ENCODE results near the gene SECTM1. TPM values are rescaled to one million over a fixed set of nuclear protein-coding genes. Genes with fewer than 3 reads are reported as not detected.
"Not testable (repeated sequence)": the region's sequence is repeated elsewhere in the genome, so short reads cannot be mapped to it uniquely, and the experiment has no call there.

The SECTM1 gene
- total RNA-seq (2014; rRNA removed; shearing (Covaris generic)): 0.24 TPM in 1 of 2 replicates, not detected in the other
- polyA plus RNA-seq (2015; cell fraction: cytosol; rRNA removed): not detected in 2 replicates
- polyA plus RNA-seq (2015; cell fraction: nucleus; rRNA removed): not detected in 2 replicates

- DNase-seq (ENCODE audit: low read depth): no peak
Observed at GRCh38 chr17:82333279-82334171, at the start of gene SECTM1. Gene SECTM1, minus strand, starts transcription at chr17:82333766. Its CDS starts 6,526 bp downstream, at chr17:82327240.

- DNase-seq (ENCODE audit: low read depth): no peak
Observed at GRCh38 chr17:82382933-82383255, 49.3 kb upstream of the SECTM1 start.

GRCh38 chr17:82382220-82382932 lies 48.8 kb upstream of the SECTM1 start:
- not testable (repeated sequence) for DNase-seq (ENCODE audit: low read depth)

GRCh38 chr17:82381703-82382009 lies 48.1 kb upstream of the SECTM1 start:
- DNase-seq (ENCODE audit: low read depth): not testable (repeated sequence)

GRCh38 chr17:82380860-82381702 lies 47.5 kb upstream of the SECTM1 start:
- no peak for DNase-seq (ENCODE audit: low read depth)

- DNase-seq (ENCODE audit: low read depth): no peak
Observed at GRCh38 chr17:82378741-82379021, 45.1 kb upstream of the SECTM1 start.

GRCh38 chr17:82377924-82378740 lies 44.6 kb upstream of the SECTM1 start:
- DNase-seq (ENCODE audit: low read depth): no peak

- not testable (repeated sequence) for DNase-seq (ENCODE audit: low read depth)
Observed at GRCh38 chr17:82377294-82377693, 43.7 kb upstream of the SECTM1 start.

GRCh38 chr17:82376042-82376730 lies 42.6 kb upstream of the SECTM1 start:
- DNase-seq (ENCODE audit: low read depth): no peak

- no peak for DNase-seq (ENCODE audit: low read depth)
Observed at GRCh38 chr17:82375359-82376041, 41.9 kb upstream of the SECTM1 start.

- DNase-seq (ENCODE audit: low read depth): no peak
Observed at GRCh38 chr17:82374626-82375331, 41.2 kb upstream of the SECTM1 start.

- DNase-seq (ENCODE audit: low read depth): no peak
Observed at GRCh38 chr17:82373731-82374625, 40.4 kb upstream of the SECTM1 start.

GRCh38 chr17:82373072-82373452 lies 39.5 kb upstream of the SECTM1 start:
- not testable (repeated sequence) for DNase-seq (ENCODE audit: low read depth)

GRCh38 chr17:82372249-82373071 lies 38.9 kb upstream of the SECTM1 start:
- DNase-seq (ENCODE audit: low read depth): no peak

- DNase-seq (ENCODE audit: low read depth): no peak
Observed at GRCh38 chr17:82371333-82372248, 38.0 kb upstream of the SECTM1 start, which contains the start of gene UTS2R. Gene UTS2R, plus strand, starts transcription at chr17:82371765. Its CDS starts 2,560 bp downstream, at chr17:82374325.
